Adrenal gland (tissue), 12 donors: ENCODE data around the gene LRRTM4. TPM values are rescaled to one million over a fixed set of nuclear protein-coding genes. Genes with fewer than 3 reads are reported as not detected.
"Not testable (repeated sequence)": the region's sequence is repeated elsewhere in the genome, so short reads cannot be mapped to it uniquely, and the experiment has no call there.

Experiments
- DNase-seq, 7 donors: peaks; one replicate each; pipeline ENCODE4 v3.0.0-alpha.2; 2019 to 2020
- H3K27ac ChIP-seq, 5 donors: fragments of 200-600 bp; sonication (generic) in 4 of 5; 1 replicate in 3 of 5; 2 replicates in 2 of 5; pipeline versions ENCODE4 v1.5.1 to v1.8.0; 2016 to 2020; ENCODE audit warnings: mild to moderate bottlenecking in 1 of 5
- H3K27me3 ChIP-seq: fragments of 200-600 bp; 2 replicates; pipeline ENCODE4 v1.8.0; 2021
- H3K36me3 ChIP-seq, 2 donors: fragments of 200-600 bp; replicated peaks in 1 of 2; 1 replicate in 1 of 2; 2 replicates in 1 of 2; pipeline versions ENCODE4 v1.5.1 to v1.8.0; 2018 to 2022
- H3K4me1 ChIP-seq, 2 donors: fragments of 200-600 bp; replicated peaks in 1 of 2; 1 replicate in 1 of 2; 2 replicates in 1 of 2; pipeline versions ENCODE4 v1.5.1 to v1.8.0; 2018 to 2021
- H3K4me3 ChIP-seq, 4 donors: fragments of 200-600 bp; sonication (generic) in 3 of 4; one replicate each; pipeline ENCODE4 v1.5.1; 2016 to 2018
- H3K9me3 ChIP-seq, 3 donors: fragments of 200-600 bp; sonication (generic) in 1 of 3; replicated peaks in 1 of 3; 1 replicate in 2 of 3; 2 replicates in 1 of 3; pipeline versions ENCODE4 v1.5.1 to v1.8.0; 2016 to 2021
- CTCF ChIP-seq, 6 experiments: fragments of 450-650 bp in 4 of 6; fragments of 200-600 bp in 2 of 6; sonication (generic) in 1 of 6; IDR thresholded peaks; 1 replicate in 5 of 6; 2 replicates in 1 of 6; pipeline versions ENCODE4 v1.5.1 to v1.8.0; 2016 to 2021; ENCODE audit warnings: antibody characterized with exemption in 6 of 6, mild to moderate bottlenecking in 2 of 6, moderate library complexity in 1 of 6
- POLR2A ChIP-seq, 2 donors: fragments of 450-650 bp; IDR thresholded peaks; one replicate each; pipeline ENCODE4 v1.6.1; 2017; ENCODE audit warnings: antibody characterized with exemption in 2 of 2, mild to moderate bottlenecking in 2 of 2, moderate library complexity in 1 of 2
- WGBS, 4 donors: extraction: QIAGEN DNeasy Blood & Tissue Kit in 2 of 4; methylation state at CpG; one replicate each; pipeline versions ENCODE4 v1.1.5 to v1.1.7; 2013 to 2017; 5-methylcytosine and 5-hydroxymethylcytosine counted together
- intact Hi-C, 2 donors: fragments of 100-400 bp; cut with DNase I; formaldehyde crosslinking; loops; one replicate each; pipeline versions ENCODE4 v1.14.1 to v1.15.0; 2022 to 2023
- polyA plus RNA-seq, 3 donors: library from polyadenylated mRNA; stranded (reverse); fragments of 200-250 nt in 2 of 3; fragments of 350-450 nt in 1 of 3; fragmentation: Illumina TruSeq in 1 of 3; extraction: RNeasy Lipid Tissue Mini Kit (QIAGEN cat#74804) in 1 of 3; gene quantifications; one replicate each; pipeline ENCODE4 v1.2.3, GENCODE V29; 2013 to 2014
- total RNA-seq, 9 donors: library from RNA; depleted of rRNA in 4 of 9; stranded (reverse); fragments of >200 nt in 4 of 9; fragments of 120-200 nt in 1 of 9; fragmentation: NEBNext Ultra II Directional in 1 of 9; extraction: Animal tissue kit (Norgen Biotek cat#: 25700) in 1 of 9; gene quantifications; one replicate each; pipeline versions ENCODE4 v1.1.0 to v1.2.4, GENCODE V29; 2013 to 2023
- donor health status: healthy with polysubstance abuse.
- donor health status: Bipolar disorder and iron deficiency.
- donor health status: DM: yes; HTN: yes; CAD: no.
- donor health status: DM: no; HTN: no; CAD: no.
- donor health status: DM: no; HTN: no; CAD: no.
- donor health status: DM: yes; HTN: yes; CAD: no.

The LRRTM4 gene
- total and polyA plus RNA-seq, 12 donors = 0.07 to 0.67 (median 0.43) TPM; not detected in 4

DNA sequence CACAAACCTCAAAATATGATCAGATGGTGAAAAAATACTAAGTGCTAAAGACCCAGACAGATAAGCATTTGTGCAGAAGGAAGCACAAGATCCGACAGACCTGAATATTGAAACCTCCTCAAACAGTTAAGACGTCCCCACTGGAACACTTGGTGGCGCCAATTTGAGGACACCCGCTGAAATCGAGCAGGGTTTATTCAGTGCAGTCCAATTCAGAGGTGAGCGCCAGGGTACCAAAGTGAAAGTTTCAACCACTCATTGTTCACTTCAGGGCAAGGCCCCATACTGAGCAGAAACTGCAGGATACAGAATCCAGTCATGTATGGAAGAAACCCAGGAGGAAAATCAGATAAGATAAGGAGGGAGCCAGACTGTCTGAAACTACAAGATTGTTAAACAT lies 417.6 kb downstream of the LRRTM4 start:
- no peaks in the 10 kb centered on the region for H3K9me3 ChIP-seq
- no peak overlapping the region for H3K27ac ChIP-seq
- TF ChIP-seq CTCF (IDR thresholded peaks at IDR 0.05) = no peak
- no peak for TF ChIP-seq POLR2A (IDR thresholded peaks at IDR 0.05)
- WGBS, 4 donors = 77 to 84% (median 79%) methylated on average over 6 of the region's 6 CpGs
- no peaks in the 10 kb centered on the region for H3K36me3 ChIP-seq
- intact Hi-C loops = no loop called here
- H3K4me3 ChIP-seq = no peak overlapping the region
- no peaks in the 10 kb centered on the region for H3K27me3 ChIP-seq
- no peaks in the 10 kb centered on the region for H3K4me1 ChIP-seq
- DNase-seq = no peak

- TF ChIP-seq POLR2A (IDR thresholded peaks at IDR 0.05) = no peak
- TF ChIP-seq CTCF (IDR thresholded peaks at IDR 0.05) = no peak
- intact Hi-C loops = no loop called here
- Histone ChIP-seq H3K36me3 (no peaks in the 10 kb centered on the region), H3K4me1 (no peaks in the 10 kb centered on the region), H3K9me3 (no peaks in the 10 kb centered on the region), H3K27ac (no peak overlapping the region), H3K27me3 (no peaks in the 10 kb centered on the region), H3K4me3 (no peak overlapping the region)
- no peak for DNase-seq
- 55 to 73% (median 67%) methylated on average over 2 of the region's 2 CpGs for WGBS, 4 donors
These were observed 419.2 kb downstream of the LRRTM4 start for GRCh38 chr2:77102927-77103326.

DNA sequence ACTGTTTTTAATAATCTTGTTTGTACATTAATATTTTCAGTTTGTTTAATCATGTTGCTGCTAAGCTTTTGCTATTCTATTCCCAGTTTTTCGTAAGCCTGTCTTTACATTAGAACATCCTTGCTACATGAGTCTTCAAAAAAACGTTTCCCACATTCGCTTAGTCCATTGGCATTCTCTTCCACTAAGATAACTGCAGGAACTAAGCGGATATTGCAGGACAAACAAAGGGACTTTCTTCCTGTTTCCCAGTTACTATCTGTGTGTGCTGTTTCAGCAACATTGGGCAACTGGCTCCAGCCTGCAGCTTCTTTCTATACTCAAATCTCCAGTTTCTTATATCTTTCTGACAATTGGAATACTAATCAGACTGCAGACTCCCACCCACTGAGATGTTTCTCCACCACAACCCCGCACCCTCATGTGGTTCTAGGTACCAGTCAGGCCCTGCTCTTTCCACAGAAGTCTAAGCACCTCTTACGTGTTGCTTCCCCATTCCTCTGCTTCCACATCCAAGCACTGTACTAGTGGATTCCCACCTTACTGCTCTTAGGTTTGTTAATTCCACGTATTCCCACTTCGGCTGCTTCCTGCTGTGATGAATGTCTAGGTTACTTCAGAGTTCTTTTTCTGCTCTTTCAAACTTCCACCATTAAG lies 420.3 kb downstream of the LRRTM4 start:
- Histone ChIP-seq H3K4me3 (no peak overlapping the region), H3K27me3 (no peaks in the 10 kb centered on the region), H3K9me3 (no peaks in the 10 kb centered on the region), H3K36me3 (no peaks in the 10 kb centered on the region), H3K27ac (no peak overlapping the region), H3K4me1 (no peaks in the 10 kb centered on the region)
- TF ChIP-seq CTCF (IDR thresholded peaks at IDR 0.05) = no peak
- no peak for TF ChIP-seq POLR2A (IDR thresholded peaks at IDR 0.05)
- DNase-seq = no peak
- 71 to 80% (median 73%) methylated on average over 8 of the region's 8 CpGs for WGBS, 4 donors
- intact Hi-C loops = no loop called here

DNA sequence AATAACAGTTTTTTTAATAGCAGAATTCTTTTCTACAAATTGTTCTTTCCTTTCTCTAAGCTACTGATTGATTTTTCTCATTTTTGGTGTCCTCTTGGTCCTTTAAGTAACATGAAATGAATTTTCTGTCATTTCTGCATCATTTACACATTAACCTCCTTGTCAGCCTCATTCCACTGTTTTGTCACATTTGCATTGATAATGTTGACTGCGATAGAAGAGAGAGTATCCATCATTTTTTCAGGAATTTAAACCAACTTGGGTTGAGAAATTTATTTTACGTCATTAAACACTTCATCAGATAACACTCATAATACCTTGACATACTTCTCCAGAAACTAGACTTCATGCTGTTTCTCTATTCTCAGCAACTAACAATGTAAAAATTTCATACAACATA lies 422.2 kb downstream of the LRRTM4 start:
- WGBS, 4 donors = 70 to 84% (median 80%) methylated on average over 2 of the region's 2 CpGs
- no peaks in the 10 kb centered on the region for H3K9me3 ChIP-seq
- H3K27ac ChIP-seq = no peak overlapping the region
- intact Hi-C loops = no loop called here
- no peaks in the 10 kb centered on the region for H3K36me3 ChIP-seq
- H3K4me1 ChIP-seq = no peaks in the 10 kb centered on the region
- H3K27me3 ChIP-seq = no peaks in the 10 kb centered on the region
- no peak for DNase-seq
- TF ChIP-seq POLR2A (IDR thresholded peaks at IDR 0.05) (no peak), CTCF (IDR thresholded peaks at IDR 0.05) (no peak)
- no peak overlapping the region for H3K4me3 ChIP-seq

DNA sequence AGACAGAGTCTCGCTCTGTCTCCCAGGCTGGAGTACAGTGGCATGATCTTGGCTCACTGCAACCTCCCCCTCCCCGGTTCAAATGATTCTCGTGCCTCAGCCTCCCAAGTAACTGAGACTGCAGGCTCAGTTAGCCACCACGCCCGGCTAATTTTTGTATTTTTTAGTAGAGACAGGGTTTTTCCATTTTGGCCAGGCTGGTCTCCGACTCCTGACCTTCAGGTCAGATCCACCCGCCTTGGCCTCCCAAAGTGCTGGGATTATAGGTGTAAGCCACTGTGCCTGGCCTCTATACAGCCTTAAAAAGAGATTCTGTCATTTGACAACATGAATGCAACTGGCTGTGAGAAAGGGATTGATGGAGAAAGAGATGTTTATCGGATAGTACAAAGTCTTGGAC lies 426.7 kb downstream of the LRRTM4 start:
- intact Hi-C loops, DNase-seq, H3K27ac ChIP-seq, H3K36me3 ChIP-seq, H3K4me3 ChIP-seq, H3K4me1 ChIP-seq, H3K27me3 ChIP-seq, H3K9me3 ChIP-seq: not testable (repeated sequence)
- WGBS, 4 donors = 78 to 89% (median 81%) methylated on average over 8 of the region's 8 CpGs
